Measurements from ENCODE around the gene ZG16B.

The ZG16B gene

GRCh38 chr16:2806286-2806685, 23.8 kb upstream of the ZG16B start:
- DNase-seq (ENCODE audit: low read depth) = no peak

DNA sequence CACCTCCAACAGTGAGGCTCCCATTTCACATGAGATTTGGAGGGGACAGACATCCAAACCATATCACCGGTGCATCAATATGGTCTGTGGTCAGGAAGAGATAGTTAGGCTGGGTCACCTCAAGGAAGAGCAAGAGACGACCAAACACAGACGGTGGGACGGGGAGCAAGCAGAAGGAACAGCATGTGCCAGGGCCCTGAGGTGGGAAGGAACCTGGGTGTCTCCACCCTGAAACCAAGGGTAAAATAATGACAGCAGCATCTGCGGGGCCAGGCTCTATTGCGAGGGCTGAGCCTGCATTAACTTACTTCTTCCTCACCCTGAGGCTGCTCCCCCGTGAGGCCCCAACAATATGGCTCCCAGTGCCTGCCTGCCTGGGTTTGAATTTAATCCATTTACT, 21.9 kb upstream of the ZG16B start:
- no peak for DNase-seq (ENCODE audit: low read depth)

GRCh38 chr16:2809149-2809760, 20.8 kb upstream of the ZG16B start:
- no peak for DNase-seq (ENCODE audit: low read depth)

- no peak for DNase-seq (ENCODE audit: low read depth)
These were observed 19.5 kb upstream of the ZG16B start for GRCh38 chr16:2810651-2811050.

GRCh38 chr16:2811703-2812471, 18.2 kb upstream of the ZG16B start:
- no peak for DNase-seq (ENCODE audit: low read depth)

DNA sequence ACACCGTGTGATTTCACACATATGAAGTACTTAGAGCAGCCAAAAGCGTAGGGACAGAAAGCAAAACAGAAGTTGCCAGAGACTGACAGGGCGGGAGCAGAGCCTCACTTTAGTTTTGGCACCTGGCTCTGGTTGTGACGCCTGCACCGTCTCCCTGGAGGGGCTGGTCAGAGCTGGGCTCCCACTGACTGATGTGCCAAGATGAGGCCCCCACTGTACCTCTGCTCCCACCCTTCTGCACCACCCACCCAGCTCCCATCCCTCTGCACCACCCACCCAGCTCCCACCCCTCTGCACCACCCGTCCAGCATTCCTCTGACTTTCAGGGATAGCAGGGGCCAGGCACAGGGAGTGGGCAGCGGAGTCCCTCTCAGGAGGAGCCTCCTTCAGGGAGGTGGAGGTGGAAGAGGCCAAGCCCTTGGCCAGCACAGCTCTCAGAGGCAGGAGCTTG, 16.3 kb upstream of the ZG16B start:
- no peak for DNase-seq (ENCODE audit: low read depth)

- DNase-seq (ENCODE audit: low read depth) = no peak
These were observed 15.4 kb upstream of the ZG16B start for GRCh38 chr16:2814551-2815298.

- no peak for DNase-seq (ENCODE audit: low read depth)
These were observed 14.8 kb upstream of the ZG16B start for GRCh38 chr16:2815299-2815771.

GRCh38 chr16:2816751-2817339, 13.3 kb upstream of the ZG16B start, which contains the start of gene PRSS21:
Gene PRSS21 (plus strand): TSS chr16:2817237. CDS start chr16:2817269, 32 bp downstream.
- DNase-seq (ENCODE audit: low read depth) = no peak

DNA sequence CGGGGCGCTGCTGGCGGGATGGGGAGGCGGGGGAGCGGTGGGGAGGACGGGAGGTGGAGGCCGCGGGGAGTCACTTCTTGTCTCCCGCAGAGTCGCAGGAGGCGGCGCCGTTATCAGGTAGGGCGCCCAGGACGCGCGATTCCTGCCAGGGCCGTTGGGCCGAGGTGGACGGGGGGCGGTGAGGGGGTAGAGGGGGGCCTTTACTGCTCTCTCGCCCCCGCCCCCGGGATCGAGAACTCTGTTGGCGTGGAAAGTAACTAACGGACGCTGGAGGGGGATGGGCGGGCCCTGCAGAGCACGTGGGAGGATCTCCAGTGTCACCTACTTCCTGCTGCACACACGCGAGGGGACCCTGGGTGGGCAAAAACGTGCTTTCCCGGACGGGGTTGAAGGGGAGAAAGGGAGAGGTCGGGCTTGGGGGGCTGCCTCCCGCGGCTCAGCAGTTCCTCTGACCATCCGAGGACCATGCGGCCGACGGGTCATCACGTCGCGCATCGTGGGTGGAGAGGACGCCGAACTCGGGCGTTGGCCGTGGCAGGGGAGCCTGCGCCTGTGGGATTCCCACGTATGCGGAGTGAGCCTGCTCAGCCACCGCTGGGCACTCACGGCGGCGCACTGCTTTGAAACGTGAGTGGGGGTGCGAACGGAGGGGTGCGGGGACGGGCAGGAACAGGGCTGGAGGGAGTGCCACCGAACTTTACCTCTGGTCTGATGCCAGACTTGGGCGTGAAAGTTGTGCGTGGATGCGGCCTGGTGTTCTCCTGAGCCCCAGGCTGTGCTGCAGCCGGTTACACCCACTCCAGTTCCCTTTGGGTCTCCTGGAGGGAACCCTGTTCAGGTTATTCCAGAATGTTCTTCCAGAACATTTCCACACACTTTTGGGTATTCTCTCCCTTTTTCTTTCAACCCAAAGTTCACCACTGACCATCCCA, 12.5 kb upstream of the ZG16B start:
- no peak for DNase-seq (ENCODE audit: low read depth)

DNA sequence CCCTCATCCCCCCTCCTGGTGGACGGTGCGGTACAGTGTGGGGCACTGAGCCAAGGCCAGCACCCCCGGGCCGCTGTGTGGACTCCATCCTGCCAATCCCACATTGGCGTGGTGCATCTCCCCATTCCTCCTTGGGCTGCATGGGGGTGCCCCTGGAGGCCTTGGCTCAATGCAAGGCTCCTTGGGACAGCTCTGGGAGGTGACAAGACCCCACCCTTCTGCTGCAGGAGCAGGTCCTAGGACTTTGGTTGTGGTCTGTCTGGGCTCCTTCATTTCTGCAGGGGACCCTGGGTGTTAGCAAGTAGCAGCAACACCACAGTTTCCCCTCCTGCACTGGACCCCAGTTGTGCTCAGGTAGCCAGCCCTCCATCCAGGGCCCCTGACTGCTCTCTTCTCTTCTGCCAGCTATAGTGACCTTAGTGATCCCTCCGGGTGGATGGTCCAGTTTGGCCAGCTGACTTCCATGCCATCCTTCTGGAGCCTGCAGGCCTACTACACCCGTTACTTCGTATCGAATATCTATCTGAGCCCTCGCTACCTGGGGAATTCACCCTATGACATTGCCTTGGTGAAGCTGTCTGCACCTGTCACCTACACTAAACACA, 11.7 kb upstream of the ZG16B start:
- no peak for DNase-seq (ENCODE audit: low read depth)

- no peak for DNase-seq (ENCODE audit: low read depth)
These were observed 10.7 kb upstream of the ZG16B start for GRCh38 chr16:2819179-2819938.

DNA sequence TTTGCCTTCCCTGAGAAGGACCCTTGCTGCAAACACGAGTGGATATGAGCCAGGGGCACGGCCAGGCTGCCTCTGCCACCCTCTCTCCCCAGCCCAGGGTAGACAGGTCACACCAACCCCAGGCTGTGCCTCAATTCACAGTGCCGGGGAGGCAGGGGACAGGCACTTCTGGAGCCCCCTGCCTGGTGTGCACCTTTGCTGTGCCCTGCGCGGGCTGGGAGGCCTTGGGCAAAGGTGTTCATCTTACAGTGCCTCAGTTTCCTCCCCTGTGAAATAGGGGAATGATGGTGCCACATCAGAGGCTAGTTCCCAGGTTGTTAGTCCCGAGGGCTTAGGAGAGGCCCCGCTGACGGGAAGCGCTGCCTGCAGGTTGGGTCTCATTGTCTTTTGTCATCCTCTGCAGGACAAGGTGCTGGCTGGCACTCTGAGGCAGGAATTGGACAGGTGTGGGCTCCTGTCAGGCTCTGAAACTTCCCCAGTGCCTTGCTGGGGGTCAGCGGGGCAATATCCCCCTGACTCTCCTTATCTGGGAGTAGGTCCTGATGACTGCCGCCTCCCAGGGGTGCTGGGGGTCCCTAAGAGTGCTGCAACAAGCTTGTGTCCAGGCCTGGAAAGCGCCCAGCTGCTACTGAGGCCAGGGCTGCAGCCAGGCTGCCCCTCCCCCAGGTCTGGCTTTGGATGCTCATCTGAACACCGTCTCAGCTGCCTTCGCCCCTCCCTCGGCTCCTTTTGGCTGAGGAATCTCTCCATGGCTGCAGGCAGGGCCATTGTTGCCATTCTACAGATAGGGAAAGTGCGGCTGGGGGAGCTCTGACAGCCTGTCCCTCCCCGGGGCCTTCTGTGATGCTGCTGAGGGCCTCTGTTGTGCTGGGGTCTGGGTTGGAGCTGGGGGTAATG, 9.9 kb upstream of the ZG16B start:
- no peak for DNase-seq (ENCODE audit: low read depth)

DNA sequence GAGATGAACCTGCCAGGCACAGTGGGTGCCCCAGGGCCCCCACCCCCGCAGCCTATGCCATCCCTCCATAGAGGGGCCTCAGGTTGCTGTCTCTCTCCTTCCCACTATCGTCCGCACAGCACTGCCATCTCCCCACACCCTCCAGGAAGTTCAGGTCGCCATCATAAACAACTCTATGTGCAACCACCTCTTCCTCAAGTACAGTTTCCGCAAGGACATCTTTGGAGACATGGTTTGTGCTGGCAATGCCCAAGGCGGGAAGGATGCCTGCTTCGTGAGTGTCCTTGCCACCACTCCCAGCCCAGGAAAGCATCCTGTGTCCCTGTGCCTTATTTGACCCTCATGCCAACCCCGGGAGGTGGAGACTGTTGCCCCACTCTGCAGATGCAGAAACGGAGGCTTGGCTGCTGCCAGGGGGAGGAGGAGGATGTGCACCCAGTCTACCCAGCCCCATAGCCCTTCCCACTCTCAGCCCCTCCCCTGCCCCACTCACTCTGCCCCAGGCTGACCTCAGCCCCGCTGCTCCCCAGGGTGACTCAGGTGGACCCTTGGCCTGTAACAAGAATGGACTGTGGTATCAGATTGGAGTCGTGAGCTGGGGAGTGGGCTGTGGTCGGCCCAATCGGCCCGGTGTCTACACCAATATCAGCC, 9.1 kb upstream of the ZG16B start:
- DNase-seq (ENCODE audit: low read depth) = no peak

DNA sequence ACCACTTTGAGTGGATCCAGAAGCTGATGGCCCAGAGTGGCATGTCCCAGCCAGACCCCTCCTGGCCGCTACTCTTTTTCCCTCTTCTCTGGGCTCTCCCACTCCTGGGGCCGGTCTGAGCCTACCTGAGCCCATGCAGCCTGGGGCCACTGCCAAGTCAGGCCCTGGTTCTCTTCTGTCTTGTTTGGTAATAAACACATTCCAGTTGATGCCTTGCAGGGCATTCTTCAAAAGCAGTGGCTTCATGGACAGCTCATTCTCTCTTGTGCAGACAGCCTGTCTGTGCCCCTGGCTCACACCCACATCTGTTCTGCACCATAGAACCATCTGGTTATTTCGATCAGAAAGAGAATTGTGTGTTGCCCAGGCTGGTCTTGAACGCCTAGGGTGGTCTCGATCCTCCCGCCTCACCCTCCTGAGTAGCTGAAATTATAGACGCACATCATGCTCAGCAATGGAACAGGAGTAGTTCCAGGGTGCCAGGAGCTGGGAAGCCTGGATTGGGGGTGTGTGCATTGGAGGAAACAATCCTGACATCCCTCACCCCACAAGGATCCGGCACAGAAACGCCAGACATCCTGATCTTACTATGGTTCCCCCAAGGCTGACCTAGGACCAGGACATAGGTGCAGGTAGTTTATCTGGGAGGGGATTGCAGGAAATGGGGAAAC, 8.5 kb upstream of the ZG16B start:
- no peak for DNase-seq (ENCODE audit: low read depth)

DNA sequence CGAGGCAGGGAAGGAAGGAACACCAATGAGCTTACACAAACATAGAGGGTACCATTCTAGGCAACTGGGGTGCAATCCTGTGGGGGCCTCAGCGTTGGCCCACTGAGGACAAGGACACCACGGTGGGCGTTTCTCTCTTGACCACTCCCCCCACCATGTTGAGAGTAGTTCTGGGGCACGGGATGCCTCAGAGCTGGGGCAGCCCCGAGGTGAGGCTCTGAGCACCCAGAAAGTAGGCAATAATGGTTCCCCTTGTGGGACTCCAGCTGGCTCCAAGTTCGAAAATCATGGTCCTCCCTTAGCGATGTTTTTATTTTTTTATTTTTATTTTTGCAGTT, 8.0 kb upstream of the ZG16B start:
- no peak for DNase-seq (ENCODE audit: low read depth)

- no peak for DNase-seq (ENCODE audit: low read depth)
These were observed 7.6 kb upstream of the ZG16B start for GRCh38 chr16:2822496-2822895.

- no peak for DNase-seq (ENCODE audit: low read depth)
These were observed 5.5 kb upstream of the ZG16B start for GRCh38 chr16:2824626-2825025.

All from HS-27A (cell line).